SK-N-SH (cell line): Measurements from ENCODE around the gene CES3.

Source experiments
- EZH2phosphoT487 ChIP-seq: fragments of 200-600 bp; sonication (generic); IDR thresholded peaks from 2 replicates; pipeline ENCODE4 v1.6.1; 2017; ENCODE audit warnings: low read depth, mixed run types, mild to moderate bottlenecking, antibody characterized with exemption, moderate library complexity, borderline replicate concordance
- FOXJ3 ChIP-seq: sonication (generic); formaldehyde crosslinking; IDR thresholded peaks from 2 replicates; pipeline ENCODE4 v1.5.1; 2020; ENCODE audit warnings: mild to moderate bottlenecking, missing genetic modification reagents
- JUND ChIP-seq: IDR thresholded peaks from 2 replicates; pipeline ENCODE4 v1.4.0; 2012
- POLR2AphosphoS5 ChIP-seq: IDR thresholded peaks from 2 replicates; pipeline ENCODE4 v1.6.1; 2012; ENCODE audit warnings: low read depth, low read length
- RAD21 ChIP-seq: IDR thresholded peaks from 2 replicates; pipeline ENCODE4 v1.6.1; 2012; ENCODE audit warnings: mild to moderate bottlenecking, low read length
- RXRA ChIP-seq: IDR thresholded peaks from 2 replicates; pipeline ENCODE4 v1.4.0; 2012; ENCODE audit warnings: low read depth, mild to moderate bottlenecking, borderline replicate concordance
- SIN3A ChIP-seq: IDR thresholded peaks from 2 replicates; pipeline ENCODE4 v1.6.1; 2012; ENCODE audit warnings: low read depth, mild to moderate bottlenecking, low read length, moderate library complexity, borderline replicate concordance
- TAF1 ChIP-seq: IDR thresholded peaks from 2 replicates; pipeline ENCODE4 v1.6.1; 2012; ENCODE audit warnings: low read depth, mild to moderate bottlenecking, low read length, moderate library complexity, borderline replicate concordance
- YY1 ChIP-seq: IDR thresholded peaks from 2 replicates; pipeline ENCODE4 v1.4.0; 2012; ENCODE audit warnings: low read depth, mild to moderate bottlenecking
- TF ChIP-seq, protein P1 (sequence below): fragments of 200-600 bp; sonication (generic); IDR thresholded peaks from 2 replicates; pipeline ENCODE4 v1.6.1; 2017; ENCODE audit warnings: antibody characterized with exemption, mild to moderate bottlenecking, moderate library complexity
- TF ChIP-seq, protein P2 (sequence below): IDR thresholded peaks from 2 replicates; pipeline ENCODE4 v1.4.0; 2012; ENCODE audit warnings: low read depth, borderline replicate concordance
- TF ChIP-seq, protein P3 (sequence below): IDR thresholded peaks from 2 replicates; pipeline ENCODE4 v1.4.0; 2012; ENCODE audit warnings: low read depth
- TF ChIP-seq, protein P4 (sequence below): IDR thresholded peaks from 2 replicates; pipeline ENCODE4 v1.6.1; 2012; ENCODE audit warnings: mild to moderate bottlenecking, low read depth, low read length, moderate library complexity
- TF ChIP-seq, protein P5 (sequence below): fragments of 150-350 bp; IDR thresholded peaks from 2 replicates; pipeline ENCODE4 v1.6.1; 2017; ENCODE audit warnings: antibody characterized with exemption, low read length, low read depth, borderline replicate concordance

DNA sequence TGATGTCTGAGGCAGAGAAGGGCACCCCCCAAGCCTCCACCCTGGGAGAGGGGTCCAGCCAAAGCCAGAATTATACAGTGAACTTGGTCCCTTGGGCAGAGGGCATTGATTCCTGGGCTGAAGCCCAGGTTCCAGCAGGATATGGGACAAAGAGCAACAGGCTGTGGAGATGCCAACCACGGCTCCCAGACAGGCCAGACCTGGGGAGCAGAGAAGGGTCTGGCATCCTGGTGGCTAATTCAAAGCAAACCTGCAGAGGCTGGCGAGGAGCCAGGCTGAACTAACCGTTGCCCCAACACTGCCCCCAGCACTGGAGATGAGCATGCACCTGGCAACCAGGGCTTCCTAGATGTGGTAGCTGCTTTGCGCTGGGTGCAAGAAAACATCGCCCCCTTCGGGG is 3.0 kb downstream of the CES3 start:
- TF ChIP-seq YY1: no peak
- no peak for TF ChIP-seq RXRA
- TF ChIP-seq, protein P1, sequence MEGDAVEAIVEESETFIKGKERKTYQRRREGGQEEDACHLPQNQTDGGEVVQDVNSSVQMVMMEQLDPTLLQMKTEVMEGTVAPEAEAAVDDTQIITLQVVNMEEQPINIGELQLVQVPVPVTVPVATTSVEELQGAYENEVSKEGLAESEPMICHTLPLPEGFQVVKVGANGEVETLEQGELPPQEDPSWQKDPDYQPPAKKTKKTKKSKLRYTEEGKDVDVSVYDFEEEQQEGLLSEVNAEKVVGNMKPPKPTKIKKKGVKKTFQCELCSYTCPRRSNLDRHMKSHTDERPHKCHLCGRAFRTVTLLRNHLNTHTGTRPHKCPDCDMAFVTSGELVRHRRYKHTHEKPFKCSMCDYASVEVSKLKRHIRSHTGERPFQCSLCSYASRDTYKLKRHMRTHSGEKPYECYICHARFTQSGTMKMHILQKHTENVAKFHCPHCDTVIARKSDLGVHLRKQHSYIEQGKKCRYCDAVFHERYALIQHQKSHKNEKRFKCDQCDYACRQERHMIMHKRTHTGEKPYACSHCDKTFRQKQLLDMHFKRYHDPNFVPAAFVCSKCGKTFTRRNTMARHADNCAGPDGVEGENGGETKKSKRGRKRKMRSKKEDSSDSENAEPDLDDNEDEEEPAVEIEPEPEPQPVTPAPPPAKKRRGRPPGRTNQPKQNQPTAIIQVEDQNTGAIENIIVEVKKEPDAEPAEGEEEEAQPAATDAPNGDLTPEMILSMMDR: no peak
- no peak for TF ChIP-seq TAF1
- TF ChIP-seq, protein P2, sequence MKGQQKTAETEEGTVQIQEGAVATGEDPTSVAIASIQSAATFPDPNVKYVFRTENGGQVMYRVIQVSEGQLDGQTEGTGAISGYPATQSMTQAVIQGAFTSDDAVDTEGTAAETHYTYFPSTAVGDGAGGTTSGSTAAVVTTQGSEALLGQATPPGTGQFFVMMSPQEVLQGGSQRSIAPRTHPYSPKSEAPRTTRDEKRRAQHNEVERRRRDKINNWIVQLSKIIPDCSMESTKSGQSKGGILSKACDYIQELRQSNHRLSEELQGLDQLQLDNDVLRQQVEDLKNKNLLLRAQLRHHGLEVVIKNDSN: no peak
- no peak for TF ChIP-seq EZH2phosphoT487
- TF ChIP-seq, protein P3, sequence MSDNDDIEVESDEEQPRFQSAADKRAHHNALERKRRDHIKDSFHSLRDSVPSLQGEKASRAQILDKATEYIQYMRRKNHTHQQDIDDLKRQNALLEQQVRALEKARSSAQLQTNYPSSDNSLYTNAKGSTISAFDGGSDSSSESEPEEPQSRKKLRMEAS: no peak
- TF ChIP-seq, protein P4, sequence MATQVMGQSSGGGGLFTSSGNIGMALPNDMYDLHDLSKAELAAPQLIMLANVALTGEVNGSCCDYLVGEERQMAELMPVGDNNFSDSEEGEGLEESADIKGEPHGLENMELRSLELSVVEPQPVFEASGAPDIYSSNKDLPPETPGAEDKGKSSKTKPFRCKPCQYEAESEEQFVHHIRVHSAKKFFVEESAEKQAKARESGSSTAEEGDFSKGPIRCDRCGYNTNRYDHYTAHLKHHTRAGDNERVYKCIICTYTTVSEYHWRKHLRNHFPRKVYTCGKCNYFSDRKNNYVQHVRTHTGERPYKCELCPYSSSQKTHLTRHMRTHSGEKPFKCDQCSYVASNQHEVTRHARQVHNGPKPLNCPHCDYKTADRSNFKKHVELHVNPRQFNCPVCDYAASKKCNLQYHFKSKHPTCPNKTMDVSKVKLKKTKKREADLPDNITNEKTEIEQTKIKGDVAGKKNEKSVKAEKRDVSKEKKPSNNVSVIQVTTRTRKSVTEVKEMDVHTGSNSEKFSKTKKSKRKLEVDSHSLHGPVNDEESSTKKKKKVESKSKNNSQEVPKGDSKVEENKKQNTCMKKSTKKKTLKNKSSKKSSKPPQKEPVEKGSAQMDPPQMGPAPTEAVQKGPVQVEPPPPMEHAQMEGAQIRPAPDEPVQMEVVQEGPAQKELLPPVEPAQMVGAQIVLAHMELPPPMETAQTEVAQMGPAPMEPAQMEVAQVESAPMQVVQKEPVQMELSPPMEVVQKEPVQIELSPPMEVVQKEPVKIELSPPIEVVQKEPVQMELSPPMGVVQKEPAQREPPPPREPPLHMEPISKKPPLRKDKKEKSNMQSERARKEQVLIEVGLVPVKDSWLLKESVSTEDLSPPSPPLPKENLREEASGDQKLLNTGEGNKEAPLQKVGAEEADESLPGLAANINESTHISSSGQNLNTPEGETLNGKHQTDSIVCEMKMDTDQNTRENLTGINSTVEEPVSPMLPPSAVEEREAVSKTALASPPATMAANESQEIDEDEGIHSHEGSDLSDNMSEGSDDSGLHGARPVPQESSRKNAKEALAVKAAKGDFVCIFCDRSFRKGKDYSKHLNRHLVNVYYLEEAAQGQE: no peak
- no peak for TF ChIP-seq JUND
- no peak for TF ChIP-seq POLR2AphosphoS5
- TF ChIP-seq RAD21: no peak
- no peak for TF ChIP-seq SIN3A
- no peak for TF ChIP-seq FOXJ3 (CRISPR knock-in tag)
- TF ChIP-seq, protein P5, sequence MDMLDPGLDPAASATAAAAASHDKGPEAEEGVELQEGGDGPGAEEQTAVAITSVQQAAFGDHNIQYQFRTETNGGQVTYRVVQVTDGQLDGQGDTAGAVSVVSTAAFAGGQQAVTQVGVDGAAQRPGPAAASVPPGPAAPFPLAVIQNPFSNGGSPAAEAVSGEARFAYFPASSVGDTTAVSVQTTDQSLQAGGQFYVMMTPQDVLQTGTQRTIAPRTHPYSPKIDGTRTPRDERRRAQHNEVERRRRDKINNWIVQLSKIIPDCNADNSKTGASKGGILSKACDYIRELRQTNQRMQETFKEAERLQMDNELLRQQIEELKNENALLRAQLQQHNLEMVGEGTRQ: no peak
